GM12872 (cell line): ENCODE measurements around the gene SLC5A2.

Experiments used
- TF ChIP-seq, protein P1 (sequence below): IDR thresholded peaks from 3 replicates; pipeline ENCODE4 v1.5.1; 2011; ENCODE audit warnings: low read depth, mild to moderate bottlenecking, low read length, moderate library complexity; ENCODE audit not compliant: insufficient read depth

The SLC5A2 gene

DNA sequence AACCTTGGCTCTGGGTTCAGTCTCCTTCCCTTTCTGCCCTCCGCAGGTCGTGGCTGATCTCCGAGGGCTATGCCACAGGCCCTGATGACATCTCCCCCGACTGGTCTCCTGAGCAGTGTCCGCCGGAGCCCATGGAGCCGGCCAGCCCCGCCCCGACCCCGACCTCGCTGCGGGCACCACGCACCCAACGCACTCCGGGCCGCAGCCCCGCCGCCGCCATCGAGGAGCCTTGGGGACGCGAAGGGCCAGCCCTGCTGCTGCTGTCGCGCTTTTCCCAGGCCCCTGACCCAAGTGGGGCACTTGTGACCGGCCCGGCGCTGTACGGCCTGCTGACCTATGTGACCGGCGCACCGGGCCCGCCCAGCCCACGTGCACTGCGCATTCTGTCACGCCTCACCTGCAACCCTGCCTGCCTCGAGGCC is 18.6 kb upstream of the SLC5A2 start:
- TF ChIP-seq, protein P1, sequence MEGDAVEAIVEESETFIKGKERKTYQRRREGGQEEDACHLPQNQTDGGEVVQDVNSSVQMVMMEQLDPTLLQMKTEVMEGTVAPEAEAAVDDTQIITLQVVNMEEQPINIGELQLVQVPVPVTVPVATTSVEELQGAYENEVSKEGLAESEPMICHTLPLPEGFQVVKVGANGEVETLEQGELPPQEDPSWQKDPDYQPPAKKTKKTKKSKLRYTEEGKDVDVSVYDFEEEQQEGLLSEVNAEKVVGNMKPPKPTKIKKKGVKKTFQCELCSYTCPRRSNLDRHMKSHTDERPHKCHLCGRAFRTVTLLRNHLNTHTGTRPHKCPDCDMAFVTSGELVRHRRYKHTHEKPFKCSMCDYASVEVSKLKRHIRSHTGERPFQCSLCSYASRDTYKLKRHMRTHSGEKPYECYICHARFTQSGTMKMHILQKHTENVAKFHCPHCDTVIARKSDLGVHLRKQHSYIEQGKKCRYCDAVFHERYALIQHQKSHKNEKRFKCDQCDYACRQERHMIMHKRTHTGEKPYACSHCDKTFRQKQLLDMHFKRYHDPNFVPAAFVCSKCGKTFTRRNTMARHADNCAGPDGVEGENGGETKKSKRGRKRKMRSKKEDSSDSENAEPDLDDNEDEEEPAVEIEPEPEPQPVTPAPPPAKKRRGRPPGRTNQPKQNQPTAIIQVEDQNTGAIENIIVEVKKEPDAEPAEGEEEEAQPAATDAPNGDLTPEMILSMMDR = no peak

DNA sequence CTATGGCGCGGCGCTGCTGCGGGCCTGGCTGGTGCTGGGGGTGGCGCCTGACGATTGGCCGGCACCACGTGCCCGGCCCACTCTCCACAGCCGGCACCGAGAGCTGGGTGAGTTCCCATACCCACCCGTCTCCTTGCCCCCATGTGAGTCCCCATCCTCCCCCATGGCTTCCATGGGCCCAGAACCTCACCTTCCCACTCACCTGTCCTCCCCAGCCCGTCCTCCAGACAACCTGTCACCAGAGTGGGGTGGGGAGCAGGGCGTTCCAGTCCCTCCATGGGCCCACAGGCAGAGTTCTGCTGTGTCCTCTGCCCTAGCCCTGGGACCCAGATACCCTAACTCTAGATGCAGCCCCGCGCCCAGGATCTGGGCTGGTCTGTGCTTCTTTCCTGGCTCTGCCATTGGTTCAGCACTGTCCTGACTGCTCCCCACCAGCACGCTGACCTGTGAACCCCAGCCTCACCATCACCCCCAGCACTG is 18.1 kb upstream of the SLC5A2 start:
- TF ChIP-seq, protein P1 = no peak

DNA sequence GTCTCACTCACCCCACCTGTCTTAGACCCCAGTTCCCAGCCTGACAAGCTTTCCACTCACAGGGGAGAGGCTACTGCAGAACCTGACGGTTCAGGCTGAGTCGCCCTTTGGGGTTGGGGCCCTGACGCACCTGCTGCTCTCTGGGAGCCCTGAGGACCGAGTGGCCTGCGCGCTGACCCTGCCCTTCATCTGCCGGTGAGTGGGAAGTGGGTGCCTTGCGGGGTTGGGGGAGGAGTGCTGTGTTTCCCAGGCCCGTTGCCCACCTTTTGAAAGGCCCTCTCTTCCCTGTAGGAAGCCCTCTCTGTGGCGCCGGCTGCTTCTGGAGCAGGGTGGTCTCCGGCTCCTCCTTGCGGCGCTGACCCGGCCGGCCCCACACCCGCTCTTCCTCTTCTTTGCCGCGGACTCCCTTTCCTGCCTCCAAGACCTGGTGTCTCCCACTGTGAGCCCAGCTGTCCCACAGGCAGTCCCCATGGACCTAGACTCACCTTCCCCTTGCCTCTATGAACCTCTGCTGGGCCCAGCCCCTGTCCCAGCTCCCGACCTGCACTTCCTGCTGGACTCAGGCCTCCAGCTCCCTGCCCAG is 17.0 kb upstream of the SLC5A2 start:
- TF ChIP-seq, protein P1 = no peak

DNA sequence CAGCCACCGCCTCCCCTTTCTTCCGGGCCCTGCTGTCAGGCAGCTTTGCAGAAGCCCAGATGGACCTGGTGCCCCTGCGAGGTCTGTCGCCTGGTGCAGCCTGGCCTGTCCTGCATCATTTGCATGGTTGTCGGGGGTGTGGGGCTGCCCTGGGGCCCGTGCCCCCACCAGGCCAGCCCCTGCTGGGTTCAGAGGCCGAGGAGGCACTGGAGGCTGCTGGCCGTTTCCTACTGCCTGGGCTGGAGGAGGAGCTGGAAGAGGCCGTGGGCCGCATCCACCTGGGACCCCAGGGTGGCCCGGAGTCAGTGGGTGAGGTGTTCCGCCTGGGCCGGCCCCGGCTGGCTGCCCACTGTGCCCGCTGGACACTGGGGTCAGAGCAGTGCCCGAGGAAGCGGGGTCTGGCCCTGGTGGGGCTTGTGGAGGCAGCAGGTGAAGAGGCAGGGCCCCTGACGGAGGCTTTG is 16.5 kb upstream of the SLC5A2 start:
- TF ChIP-seq, protein P1 = no peak

DNA sequence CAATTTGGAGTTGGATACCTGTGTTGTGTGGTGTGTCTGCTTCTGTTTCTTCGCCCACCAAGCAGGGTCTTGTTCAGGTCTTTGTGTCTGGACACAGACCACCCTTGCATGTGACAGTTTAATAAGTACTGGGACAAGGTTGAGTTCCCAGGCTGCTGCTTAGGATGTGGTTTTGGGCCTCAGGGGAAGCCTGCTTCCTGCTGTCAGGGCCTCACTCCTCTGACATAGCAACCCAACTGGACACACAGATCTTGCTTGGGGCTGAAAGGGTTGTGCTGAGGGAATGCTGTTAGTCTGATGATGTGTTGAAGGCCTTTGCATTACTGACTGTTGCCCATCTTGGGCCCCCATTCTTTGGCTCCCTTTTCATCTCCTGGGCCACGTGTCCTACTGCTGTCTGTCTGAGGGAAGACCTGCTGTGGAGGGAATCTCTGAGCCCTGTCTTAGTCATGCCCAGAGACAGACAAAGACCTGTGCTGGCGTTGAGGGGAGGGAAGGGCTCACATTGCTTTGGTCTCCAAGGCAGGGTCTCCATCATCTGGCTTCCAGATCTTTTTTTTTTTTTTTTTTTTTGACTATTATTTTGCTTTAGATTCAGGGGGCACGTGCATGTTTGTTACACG is 15.7 kb upstream of the SLC5A2 start:
- TF ChIP-seq, protein P1 = no peak

DNA sequence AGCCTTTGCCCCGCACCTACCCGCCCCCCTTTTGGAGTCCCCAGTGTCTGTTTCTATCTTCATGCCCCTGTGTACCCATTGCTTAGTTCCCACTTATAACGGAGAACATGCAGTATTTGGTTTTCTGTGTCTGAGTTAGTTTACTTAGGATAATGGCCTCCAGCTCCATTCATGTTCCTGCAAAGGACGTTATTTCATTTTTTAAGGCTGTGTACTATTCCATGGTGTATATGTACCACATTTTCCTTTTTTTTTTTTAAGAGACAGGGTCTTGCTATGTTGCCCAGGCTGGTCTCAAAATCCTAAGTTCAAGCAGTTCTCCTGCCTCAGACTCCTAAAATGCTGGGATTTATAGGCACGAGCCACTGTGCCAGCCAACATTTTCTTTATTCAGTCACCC is 15.1 kb upstream of the SLC5A2 start:
- TF ChIP-seq, protein P1 = no peak

DNA sequence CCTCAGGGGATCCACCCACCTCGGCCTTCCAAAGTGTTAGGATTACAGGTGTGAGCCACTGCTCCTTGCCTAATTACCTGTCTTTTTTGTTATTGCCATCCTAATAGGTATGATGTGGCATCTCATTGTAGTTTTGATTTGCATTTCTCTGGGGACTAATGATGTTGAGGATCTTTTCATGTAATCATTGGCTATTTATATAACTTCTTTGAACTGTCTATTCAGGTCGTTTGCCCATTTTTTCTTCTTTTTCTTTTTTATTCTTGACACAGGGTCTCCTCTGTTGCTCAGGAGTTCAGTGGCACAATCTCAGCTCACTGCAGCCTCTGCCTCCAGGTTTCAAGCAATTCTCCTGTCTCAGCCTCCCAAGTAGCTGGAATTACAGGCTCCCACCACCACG is 12.3 kb upstream of the SLC5A2 start:
- TF ChIP-seq, protein P1 = no peak
